Activated naive CD8-positive, alpha-beta T cell treated with anti-CD3 and anti-CD28 coated beads, Interleukin-2, amount 50 U/mL, for 16 hours (primary cell): ENCODE measurements around the gene YWHAG.
A peak's percentile ranks its signal among the peaks of the same experiment; 100 is the strongest.
"Not testable (repeated sequence)": the region's sequence is repeated elsewhere in the genome, so short reads cannot be mapped to it uniquely, and the experiment has no call there.

Experiments used
- DNase-seq: peaks from one replicate; pipeline ENCODE4 v3.0.0-alpha.2; 2020; ENCODE audit warnings: low read depth, low spot score

YWHAG gene

GRCh38 chr7:76325092-76325491 lies 33.7 kb downstream of the YWHAG start:
- no peak for DNase-seq

GRCh38 chr7:76318488-76319353 lies 40.1 kb downstream of the YWHAG start:
- DNase-seq: peak; percentile 10

- peak; percentile 91 for DNase-seq
Observed at GRCh38 chr7:76317782-76318487, 40.9 kb downstream of the YWHAG start.

GRCh38 chr7:76316984-76317781 lies 41.6 kb downstream of the YWHAG start:
- DNase-seq: no peak

- no peak for DNase-seq
Observed at GRCh38 chr7:76315364-76315763, 43.4 kb downstream of the YWHAG start.

- not testable (repeated sequence) for DNase-seq
Observed at GRCh38 chr7:76314740-76315139, 44.1 kb downstream of the YWHAG start.

- DNase-seq: peak; percentile 94
Observed at GRCh38 chr7:76314042-76314721, 44.6 kb downstream of the YWHAG start.

GRCh38 chr7:76311838-76312237 lies 47.0 kb downstream of the YWHAG start:
- DNase-seq: not testable (repeated sequence)

GRCh38 chr7:76310102-76310957 lies 48.5 kb downstream of the YWHAG start:
- no peak for DNase-seq

- DNase-seq: not testable (repeated sequence)
Observed at GRCh38 chr7:76309341-76310101, 49.3 kb downstream of the YWHAG start.

GRCh38 chr7:76308874-76309273 lies 49.9 kb downstream of the YWHAG start:
- not testable (repeated sequence) for DNase-seq

- no peak for DNase-seq
Observed at GRCh38 chr7:76304888-76305375, 53.9 kb downstream of the YWHAG start.

GRCh38 chr7:76303202-76304147 lies 55.3 kb downstream of the YWHAG start:
- DNase-seq: peak; percentile 27

- DNase-seq: no peak
Observed at GRCh38 chr7:76302347-76303201, 56.2 kb downstream of the YWHAG start, which contains the start of gene HSPB1. TSS of gene HSPB1 (plus strand) at chr7:76302673. CDS start at chr7:76302713, 40 bp downstream.

- no peak for DNase-seq
Observed at GRCh38 chr7:76301000-76301399, 57.8 kb downstream of the YWHAG start.

- no peak for DNase-seq
Observed at GRCh38 chr7:76300166-76300731, 58.5 kb downstream of the YWHAG start.
